Measurements from ENCODE around the gene GOLPH3L. TPM values are rescaled to one million over a fixed set of nuclear protein-coding genes. Genes with fewer than 3 reads are reported as not detected.

Gene GOLPH3L
- total and polyA plus RNA-seq, 7 donors: 6.6 to 27.5 (median 12.1) TPM

DNA sequence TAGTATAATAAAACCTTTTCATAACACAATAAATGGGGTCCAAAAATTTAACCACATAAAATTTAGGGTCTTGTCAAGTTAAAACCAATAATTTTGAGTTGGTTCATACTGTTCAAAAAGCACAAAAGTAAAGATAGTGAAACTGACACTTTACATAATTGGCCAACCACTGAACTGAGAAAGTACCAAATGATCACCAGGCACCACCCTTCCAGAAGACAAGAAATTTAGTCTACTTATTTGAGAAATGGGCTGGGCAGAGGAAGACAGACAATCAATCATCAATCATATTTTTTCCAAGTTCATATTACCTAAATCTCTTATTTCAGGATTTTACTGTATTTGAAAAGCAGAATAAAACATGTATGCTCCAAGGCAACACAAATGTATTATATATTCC, 6.5 kb upstream of the GOLPH3L start:
- no peaks in the 10 kb centered on the region for H3K9me3 ChIP-seq
- intact Hi-C loops (cut with DNase I): no loop called here
- no peaks in the 10 kb centered on the region for H3K36me3 ChIP-seq (ENCODE audit: insufficient read depth in 1 of 2, low read depth in 1 of 2)

DNA sequence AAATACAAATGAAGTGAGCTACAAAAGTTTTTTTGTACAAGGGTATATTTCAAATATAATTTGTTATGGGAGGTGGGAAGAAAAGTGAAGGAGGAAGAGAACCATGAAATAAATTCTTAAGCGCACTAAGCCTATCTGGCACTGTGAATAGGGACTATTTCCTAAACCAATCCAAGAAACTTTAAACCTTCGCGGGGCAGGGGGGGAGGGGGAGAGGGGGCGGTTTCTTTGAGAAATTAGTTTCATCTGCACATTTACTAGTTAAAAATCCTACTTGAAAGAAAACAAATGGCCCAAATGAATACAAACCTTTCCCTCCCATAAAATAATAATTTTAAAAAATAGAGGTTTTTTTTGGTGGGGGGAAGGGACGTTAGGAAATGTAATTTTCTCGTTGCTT, 364 bp downstream of the GOLPH3L start:
- Histone ChIP-seq H3K36me3 (ENCODE audit: insufficient read depth in 1 of 2, low read depth in 1 of 2) (peaks cover 0 to 40% of the 10 kb centered on the region in 2 donors), H3K27me3 (ENCODE audit: insufficient read depth in 3 of 3, low read length in 2 of 3) (no peaks in the 10 kb centered on the region), H3K4me3 (peak overlapping the region; percentile 82), H3K9me3 (no peaks in the 10 kb centered on the region), H3K27ac (peak overlapping the region; percentile 79), H3K4me1 (peaks cover 17% of the 10 kb centered on the region)
- DNase-seq (no peak), ATAC-seq (peak in 2 of 4 donors; percentile 41 to 71)
- intact Hi-C loops (cut with DNase I): loop anchor here in 1 of 2 donors (10.0 kb wide), 1 partner anchor 132 kb away; no protein-coding TSS in a partner anchor
- TF ChIP-seq, protein P1, sequence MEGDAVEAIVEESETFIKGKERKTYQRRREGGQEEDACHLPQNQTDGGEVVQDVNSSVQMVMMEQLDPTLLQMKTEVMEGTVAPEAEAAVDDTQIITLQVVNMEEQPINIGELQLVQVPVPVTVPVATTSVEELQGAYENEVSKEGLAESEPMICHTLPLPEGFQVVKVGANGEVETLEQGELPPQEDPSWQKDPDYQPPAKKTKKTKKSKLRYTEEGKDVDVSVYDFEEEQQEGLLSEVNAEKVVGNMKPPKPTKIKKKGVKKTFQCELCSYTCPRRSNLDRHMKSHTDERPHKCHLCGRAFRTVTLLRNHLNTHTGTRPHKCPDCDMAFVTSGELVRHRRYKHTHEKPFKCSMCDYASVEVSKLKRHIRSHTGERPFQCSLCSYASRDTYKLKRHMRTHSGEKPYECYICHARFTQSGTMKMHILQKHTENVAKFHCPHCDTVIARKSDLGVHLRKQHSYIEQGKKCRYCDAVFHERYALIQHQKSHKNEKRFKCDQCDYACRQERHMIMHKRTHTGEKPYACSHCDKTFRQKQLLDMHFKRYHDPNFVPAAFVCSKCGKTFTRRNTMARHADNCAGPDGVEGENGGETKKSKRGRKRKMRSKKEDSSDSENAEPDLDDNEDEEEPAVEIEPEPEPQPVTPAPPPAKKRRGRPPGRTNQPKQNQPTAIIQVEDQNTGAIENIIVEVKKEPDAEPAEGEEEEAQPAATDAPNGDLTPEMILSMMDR (IDR thresholded peaks at IDR 0.05): no peak
- 0 to 1% (median 0%) methylated on average over 6 of the region's 6 CpGs for WGBS, 3 donors

More for the DNA sequence above, 6.5 kb upstream of the GOLPH3L start:
- Histone ChIP-seq H3K27me3 (ENCODE audit: insufficient read depth in 3 of 3, low read length in 2 of 3) (no peaks in the 10 kb centered on the region), H3K4me1 (no peaks in the 10 kb centered on the region), H3K4me3 (no peak overlapping the region), H3K27ac (no peak overlapping the region)
- TF ChIP-seq, protein P1 (IDR thresholded peaks at IDR 0.05): no peak
- no peak for ATAC-seq
- DNase-seq: no peak

- Histone ChIP-seq H3K27me3 (ENCODE audit: insufficient read depth in 3 of 3, low read length in 2 of 3) (no peaks in the 10 kb centered on the region), H3K4me3 (peak overlapping the region; percentile 82), H3K4me1 (peaks cover 17% of the 10 kb centered on the region), H3K27ac (peak overlapping the region; percentile 79), H3K9me3 (no peaks in the 10 kb centered on the region), H3K36me3 (ENCODE audit: insufficient read depth in 1 of 2, low read depth in 1 of 2) (peaks cover 0 to 44% of the 10 kb centered on the region in 2 donors)
- DNase-seq: no peak
- TF ChIP-seq, protein P1 (IDR thresholded peaks at IDR 0.05): no peak
- 17 to 25% (median 22%) methylated on average over 1 of the region's 1 CpG for WGBS, 3 donors
- ATAC-seq: no peak
- intact Hi-C loops (cut with DNase I): loop anchor here in 1 of 2 donors (10.0 kb wide), 1 partner anchor 131 kb away; no protein-coding TSS in a partner anchor
These were observed 792 bp downstream of the GOLPH3L start for GRCh38 chr1:150696162-150696561.

DNA sequence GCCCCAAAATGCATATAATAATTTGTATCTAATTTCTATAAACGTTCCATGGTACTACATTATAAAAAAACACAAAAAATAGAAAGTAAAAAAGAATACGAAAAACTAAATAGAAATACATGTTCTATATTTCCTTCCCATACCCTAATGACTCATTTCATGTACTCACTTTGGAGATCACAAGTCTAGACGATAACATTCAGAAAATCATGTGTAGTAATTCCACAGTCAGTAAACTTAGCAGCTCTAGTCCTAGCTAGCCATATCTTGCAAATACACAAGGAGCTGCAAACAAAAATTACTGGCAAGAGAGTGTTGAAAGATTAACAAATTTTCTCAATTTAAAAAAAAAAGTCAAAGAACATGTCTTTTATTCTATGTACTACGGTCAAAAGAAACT, 1.4 kb downstream of the GOLPH3L start:
- 74 to 82% (median 77%) methylated on average over 4 of the region's 4 CpGs for WGBS, 3 donors
- Histone ChIP-seq H3K27me3 (ENCODE audit: insufficient read depth in 3 of 3, low read length in 2 of 3) (no peaks in the 10 kb centered on the region), H3K4me1 (peaks cover 17% of the 10 kb centered on the region), H3K9me3 (no peaks in the 10 kb centered on the region), H3K36me3 (ENCODE audit: insufficient read depth in 1 of 2, low read depth in 1 of 2) (peaks cover 0 to 50% of the 10 kb centered on the region in 2 donors), H3K27ac (peak overlapping the region; percentile 79), H3K4me3 (peak overlapping the region; percentile 82)
- TF ChIP-seq, protein P1 (IDR thresholded peaks at IDR 0.05): no peak
- DNase-seq (no peak), ATAC-seq (no peak)
- intact Hi-C loops (cut with DNase I): loop anchor here in 1 of 2 donors (10.0 kb wide), 1 partner anchor 131 kb away; no protein-coding TSS in a partner anchor

DNA sequence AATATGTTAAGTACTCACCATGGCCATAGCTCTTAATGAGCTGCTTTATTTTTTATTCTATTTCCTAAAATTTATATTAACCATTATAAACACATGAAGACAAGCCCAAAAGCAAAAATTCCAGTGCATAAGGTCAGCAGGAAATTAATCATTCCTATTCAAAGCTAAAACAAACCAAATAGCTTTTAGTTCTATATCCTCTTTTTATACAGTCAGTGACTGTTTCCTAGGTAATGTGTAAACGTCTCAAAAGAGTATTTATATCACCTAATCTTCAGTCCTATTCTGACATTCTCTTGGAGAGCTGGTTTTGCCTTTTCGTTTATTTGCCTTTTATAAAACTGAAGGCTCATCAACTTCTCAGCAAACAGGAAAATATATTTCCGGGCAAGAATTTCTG, 4.2 kb downstream of the GOLPH3L start:
- no peaks in the 10 kb centered on the region for H3K9me3 ChIP-seq
- no peaks in the 10 kb centered on the region for H3K27me3 ChIP-seq (ENCODE audit: insufficient read depth in 3 of 3, low read length in 2 of 3)
- ATAC-seq: no peak
- intact Hi-C loops (cut with DNase I): loop anchor here in 1 of 2 donors (10.0 kb wide), 1 partner anchor 128 kb away; no protein-coding TSS in a partner anchor
- WGBS, 3 donors: 80 to 83% (median 81%) methylated on average over 3 of the region's 3 CpGs
- H3K4me3 ChIP-seq: no peak overlapping the region
- H3K4me1 ChIP-seq: peaks cover 22% of the 10 kb centered on the region
- peaks cover 0 to 73% of the 10 kb centered on the region in 2 donors for H3K36me3 ChIP-seq (ENCODE audit: insufficient read depth in 1 of 2, low read depth in 1 of 2)
- TF ChIP-seq, protein P1 (IDR thresholded peaks at IDR 0.05): no peak
- DNase-seq: no peak
- H3K27ac ChIP-seq: no peak overlapping the region

Measured in psoas muscle (tissue), 8 donors.